DND-41 (cell line): ENCODE measurements around the gene DBF4.

Experiments
- CTCF ChIP-seq: IDR thresholded peaks from 2 replicates; pipeline ENCODE4 v1.5.1; 2012; ENCODE audit warnings: borderline replicate concordance, low read length, moderate library complexity, mild to moderate bottlenecking; ENCODE audit not compliant: poor library complexity, severe bottlenecking; ENCODE audit errors: extremely low read depth
- EZH2 ChIP-seq: IDR thresholded peaks from 3 replicates; pipeline ENCODE4 v1.6.1; 2012; ENCODE audit warnings: borderline replicate concordance, low read depth, mild to moderate bottlenecking, moderate library complexity, low read length, inconsistent platforms; ENCODE audit not compliant: severe bottlenecking

- TF ChIP-seq CTCF (no peak), EZH2 (no peak)
Observed at GRCh38 chr7:87944547-87944946, 68.3 kb downstream of the DBF4 start.
